Upper lobe of left lung (tissue), 4 donors: ENCODE results near the gene CDH13.

ENCODE experiments used
- CTCF ChIP-seq, 6 experiments: fragments of 450-650 bp in 4 of 6; fragments of 200-600 bp in 2 of 6; sonication (generic) in 2 of 6; IDR thresholded peaks; one replicate each; pipeline ENCODE4 v1.5.1; 2016 to 2019; ENCODE audit warnings: antibody characterized with exemption in 6 of 6
- EP300 ChIP-seq, 4 donors: sonication (generic); formaldehyde crosslinking; IDR thresholded peaks; one replicate each; pipeline ENCODE4 v1.5.1; 2017; ENCODE audit warnings: antibody characterized with exemption in 4 of 4, control low read depth in 2 of 4
- POLR2A ChIP-seq, 4 donors: fragments of 450-650 bp; IDR thresholded peaks; one replicate each; pipeline ENCODE4 v1.5.1; 2016 to 2017; ENCODE audit warnings: antibody characterized with exemption in 4 of 4, mild to moderate bottlenecking in 2 of 4

DNA sequence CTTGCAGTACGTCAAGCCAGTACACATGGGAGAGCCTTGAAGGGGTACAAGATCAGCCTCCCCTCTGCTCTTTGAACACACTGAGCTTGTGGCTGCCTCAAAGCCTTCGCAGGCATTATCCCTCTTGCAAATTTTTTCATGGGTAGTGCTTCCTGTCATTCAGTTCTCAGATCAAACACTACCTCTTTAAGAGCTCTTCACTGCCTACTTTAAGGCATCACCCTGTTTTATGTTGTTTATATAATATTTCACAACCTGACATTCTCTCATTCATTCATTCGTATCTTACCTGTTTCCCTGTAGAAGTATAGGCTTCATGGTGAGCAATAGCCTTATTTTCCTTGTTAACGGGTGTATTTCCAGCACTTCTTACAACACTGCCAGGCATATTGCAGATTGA is 269.1 kb downstream of the CDH13 start:
- TF ChIP-seq CTCF (IDR thresholded peaks at IDR 0.05): no peak
- TF ChIP-seq POLR2A (IDR thresholded peaks at IDR 0.05): no peak
- no peak for TF ChIP-seq EP300 (IDR thresholded peaks at IDR 0.05)
